HG03064 (cell line): ENCODE data around the gene RPS19BP1.

ENCODE experiments used
- ATAC-seq: cut with Tn5 transposase; IDR thresholded peaks from one replicate; pipeline ENCODE4 v1.9.1; 2021; ENCODE audit warnings: low read depth; ENCODE audit not compliant: unreplicated experiment

RPS19BP1 gene

GRCh38 chr22:39532215-39533073, at the start of gene RPS19BP1:
Gene RPS19BP1 (minus strand): TSS chr22:39532748. CDS start chr22:39532738, 10 bp downstream.
- peak; percentile 62 for ATAC-seq

- ATAC-seq = no peak
These were observed 48.8 kb upstream of the RPS19BP1 start for GRCh38 chr22:39581303-39581702.

DNA sequence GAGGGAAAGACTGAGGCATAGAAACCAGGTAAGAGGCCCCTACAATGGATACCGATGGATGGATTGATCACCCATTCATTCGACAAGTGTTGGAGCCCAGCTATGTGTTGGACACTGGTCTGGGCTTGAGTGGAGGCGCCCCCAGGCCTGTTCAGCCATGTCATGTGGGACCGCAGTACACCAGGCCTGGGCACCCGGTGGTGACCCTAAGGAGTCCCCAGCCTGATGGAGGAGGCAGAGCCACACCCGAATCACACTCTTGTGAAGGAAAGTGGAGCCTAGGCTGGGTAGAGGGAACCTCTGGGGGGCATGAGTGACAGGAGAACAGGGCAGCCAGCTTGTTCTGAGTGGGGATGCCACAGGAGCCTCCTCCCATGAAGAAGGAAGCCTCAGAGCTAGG, 48.2 kb upstream of the RPS19BP1 start:
- ATAC-seq = no peak

DNA sequence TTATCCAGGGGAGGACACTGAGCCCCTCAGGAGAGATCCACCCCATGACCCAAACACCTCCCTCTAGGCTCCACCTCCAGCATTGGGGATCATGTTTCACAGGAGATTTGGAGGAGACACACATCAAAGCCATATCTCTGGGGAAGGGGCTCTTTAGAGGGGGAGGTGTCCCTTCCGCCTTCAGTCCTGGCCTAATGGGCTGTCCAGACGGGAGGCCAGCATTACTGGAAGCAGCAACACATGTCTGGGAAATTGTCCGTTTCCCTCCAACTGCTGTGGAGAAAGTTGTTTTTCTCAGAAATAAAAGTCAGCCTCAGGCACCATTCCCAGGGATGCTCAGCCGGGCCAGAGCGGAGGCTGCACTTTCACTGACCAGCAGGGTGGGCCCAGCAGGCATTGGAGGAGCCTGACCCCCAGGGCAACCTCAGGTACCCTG, 47.5 kb upstream of the RPS19BP1 start:
- ATAC-seq = no peak

- no peak for ATAC-seq
These were observed 45.4 kb upstream of the RPS19BP1 start for GRCh38 chr22:39577900-39578299.

DNA sequence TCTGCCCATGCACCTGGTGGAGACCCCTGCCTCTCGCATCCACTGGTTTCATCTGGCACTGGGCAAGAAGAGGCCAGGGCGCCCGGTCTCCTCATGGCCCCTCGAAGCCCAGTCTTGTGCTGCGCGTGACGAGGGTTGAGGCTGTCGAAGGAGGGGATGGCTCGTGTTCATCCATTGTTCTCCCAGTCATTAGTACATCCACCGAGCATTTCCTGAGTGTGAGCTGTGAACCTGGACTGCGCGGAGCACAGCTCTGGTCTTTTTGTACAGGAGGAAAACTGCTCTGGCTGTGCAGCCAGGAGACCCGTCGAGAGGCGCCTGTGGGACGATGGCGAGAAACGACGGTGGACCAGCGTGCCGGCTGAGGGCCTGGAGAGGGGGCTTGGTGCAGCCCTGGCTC, 44.8 kb upstream of the RPS19BP1 start:
- no peak for ATAC-seq

DNA sequence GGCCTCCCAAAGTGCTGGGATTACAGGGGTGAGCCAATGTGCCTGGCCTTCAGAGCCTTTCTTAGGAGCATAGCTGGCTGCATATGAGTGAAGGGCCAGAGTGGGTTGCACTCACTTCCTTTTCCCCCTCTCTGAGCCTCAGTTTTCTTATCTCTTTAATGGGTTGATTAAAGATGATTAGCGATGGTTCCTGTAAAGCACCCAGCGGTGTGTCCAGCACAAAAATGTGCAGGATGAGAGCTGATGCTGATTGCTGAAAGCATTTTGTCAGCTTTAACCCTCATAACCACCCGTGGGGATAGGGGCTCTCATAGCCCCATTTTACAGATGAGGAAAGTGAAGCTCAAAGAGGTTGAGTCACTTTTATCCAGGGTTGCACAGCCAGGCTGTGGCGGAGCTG, 43.5 kb upstream of the RPS19BP1 start:
- no peak for ATAC-seq

DNA sequence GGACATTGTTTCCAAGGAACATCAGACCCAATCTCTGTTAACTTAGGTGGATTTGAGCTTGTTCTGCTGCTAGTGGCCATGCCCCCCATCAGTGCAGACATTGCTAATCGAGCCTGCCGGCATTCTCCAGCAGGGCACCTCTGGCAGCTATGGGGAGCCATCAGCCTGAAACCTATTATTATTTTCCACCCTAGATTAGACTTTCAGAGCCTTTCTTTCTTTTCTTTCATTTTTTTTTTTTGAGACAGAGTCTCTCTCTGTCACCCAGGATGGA, 42.9 kb upstream of the RPS19BP1 start:
- no peak for ATAC-seq

DNA sequence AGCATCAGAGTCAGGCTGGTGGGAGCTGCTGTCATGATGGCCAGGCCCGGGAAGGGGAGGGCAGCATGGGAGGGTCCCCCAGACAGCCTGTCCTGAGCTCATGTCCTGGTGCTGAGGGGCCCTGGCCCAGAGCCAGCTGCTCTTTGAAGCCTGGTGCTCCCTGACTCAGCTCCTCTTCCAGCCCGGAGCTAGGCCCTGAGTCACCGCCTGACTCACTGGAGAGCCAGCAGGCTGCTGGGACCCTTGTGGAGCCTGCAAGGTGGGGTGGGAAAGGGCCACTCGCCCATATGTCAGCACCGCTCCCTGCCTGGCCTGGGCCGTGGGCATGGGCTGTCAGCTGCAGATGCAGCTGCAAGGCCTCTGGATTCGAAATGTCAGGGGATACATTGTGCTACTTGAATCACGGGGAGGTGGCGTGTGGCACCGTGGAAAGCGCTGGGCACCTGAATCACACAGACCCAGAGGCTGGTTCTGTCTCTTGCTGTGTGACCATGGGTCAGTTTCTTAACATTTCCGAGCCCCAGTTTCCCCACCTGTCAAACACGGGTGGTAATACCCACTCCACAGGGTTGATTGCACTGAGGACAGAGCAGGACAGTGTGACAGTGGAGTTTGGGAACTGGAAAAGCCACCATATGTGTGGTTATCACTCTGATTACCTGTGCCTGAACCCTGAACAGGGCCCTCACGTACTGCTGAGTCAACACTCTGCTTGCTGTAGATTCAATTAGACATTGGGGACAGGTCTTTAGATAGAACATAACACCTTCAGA, 42.4 kb upstream of the RPS19BP1 start:
- ATAC-seq = no peak

GRCh38 chr22:39571538-39571937, 39.0 kb upstream of the RPS19BP1 start:
- no peak for ATAC-seq

DNA sequence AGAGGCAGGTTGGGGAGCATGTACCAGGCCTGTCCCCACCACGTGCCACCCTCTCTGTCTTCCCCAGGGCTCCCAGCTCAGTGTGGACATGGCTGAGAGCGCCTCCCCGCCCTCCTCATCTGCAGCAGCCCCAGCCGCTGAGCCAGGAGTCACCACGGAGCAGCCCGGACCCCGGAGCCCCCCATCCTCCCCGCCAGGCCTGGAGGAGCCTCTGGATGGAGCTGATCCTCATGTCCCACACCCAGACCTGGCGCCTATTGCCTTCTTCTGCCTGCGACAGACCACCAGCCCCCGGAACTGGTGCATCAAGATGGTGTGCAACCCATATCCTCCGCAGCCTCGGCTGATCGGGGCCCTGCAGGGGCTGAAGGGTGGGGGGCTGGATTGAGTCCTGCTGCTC, 38.1 kb upstream of the RPS19BP1 start, which contains the start of gene CACNA1I:
Gene CACNA1I (plus strand): TSS at position 89 of the 400 bp plus-strand sequence. CDS start 0 bp downstream, at position 89.
- ATAC-seq = no peak

DNA sequence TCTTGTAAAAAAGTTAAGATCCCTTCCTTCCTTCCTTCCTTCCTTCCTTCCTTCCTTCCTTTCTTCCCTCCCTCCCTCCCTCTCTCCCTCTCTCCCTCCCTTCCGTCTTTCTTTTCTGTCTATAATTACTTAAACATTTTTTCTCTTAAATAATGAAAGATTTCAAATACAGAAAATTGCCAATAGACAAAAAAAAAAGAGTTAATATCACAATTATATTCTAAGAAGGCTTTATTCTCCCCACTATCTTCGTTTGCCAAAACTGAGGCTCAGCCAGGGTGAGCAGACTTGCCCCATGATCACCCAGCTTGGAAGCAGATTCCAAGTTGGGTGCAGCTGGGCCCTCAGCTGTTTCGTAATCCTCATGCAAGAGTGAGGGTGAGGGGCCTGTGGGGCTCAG, 37.7 kb upstream of the RPS19BP1 start:
- ATAC-seq = no peak

- no peak for ATAC-seq
These were observed 36.5 kb upstream of the RPS19BP1 start for GRCh38 chr22:39569066-39569465.

GRCh38 chr22:39568278-39568981, 35.9 kb upstream of the RPS19BP1 start:
- no peak for ATAC-seq

GRCh38 chr22:39567135-39567946, 34.8 kb upstream of the RPS19BP1 start:
- ATAC-seq = no peak

GRCh38 chr22:39565414-39565944, 32.9 kb upstream of the RPS19BP1 start:
- ATAC-seq = no peak

- no peak for ATAC-seq
These were observed 31.3 kb upstream of the RPS19BP1 start for GRCh38 chr22:39563571-39564428.

DNA sequence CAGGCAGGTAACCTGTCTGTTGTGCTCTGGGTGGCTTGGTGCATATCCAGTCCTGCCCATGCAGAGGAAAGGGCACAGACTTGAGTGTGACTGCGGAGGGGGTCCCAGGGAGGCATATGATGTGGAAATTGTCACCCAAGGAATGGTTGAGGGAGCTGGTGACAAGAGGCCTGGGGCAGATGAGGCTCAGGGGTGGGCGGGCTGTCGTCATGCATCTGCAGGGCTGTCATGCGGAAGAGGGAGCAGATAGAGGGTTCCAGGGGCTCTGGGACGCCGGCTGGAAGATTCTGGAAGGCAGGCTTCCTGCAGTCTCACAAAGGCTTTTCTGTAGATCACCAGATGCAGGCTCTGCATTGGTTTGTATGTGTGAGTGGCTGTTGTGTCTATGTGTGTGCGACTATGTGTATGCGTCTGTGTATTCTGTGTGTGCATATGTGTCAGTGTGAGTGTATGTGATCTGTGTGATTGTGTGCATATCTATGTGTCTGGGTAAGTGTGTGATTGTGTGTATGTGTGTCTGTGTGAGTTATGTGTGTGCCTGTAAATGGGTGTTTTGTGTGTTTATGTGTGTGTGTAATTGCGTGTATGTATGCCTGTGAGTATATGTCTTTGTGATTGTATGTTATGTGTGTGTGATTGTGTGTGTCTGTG, 30.4 kb upstream of the RPS19BP1 start:
- no peak for ATAC-seq

DNA sequence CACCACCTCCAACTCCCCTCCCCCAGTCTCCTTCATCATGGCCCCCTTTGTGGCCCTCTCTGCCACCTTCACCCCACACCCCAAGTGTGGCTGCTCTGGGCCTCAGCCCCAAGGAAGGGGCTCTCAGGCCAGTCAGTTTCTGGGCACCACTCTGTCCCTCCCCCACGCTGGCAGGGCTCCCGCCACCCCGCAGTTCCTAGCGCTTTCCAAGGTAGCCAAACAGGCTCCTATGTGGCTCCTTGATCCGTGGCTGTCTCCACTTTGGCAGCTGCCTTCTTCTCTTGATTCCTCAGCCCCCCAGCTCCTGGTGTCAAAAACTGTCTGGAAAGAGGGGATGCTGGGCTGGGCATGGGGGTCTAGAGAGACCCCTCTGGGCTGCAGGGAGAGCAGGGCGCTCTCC, 27.6 kb upstream of the RPS19BP1 start:
- ATAC-seq = no peak
